ENCODE results near the gene FKBP1A.
A peak's percentile ranks its signal among the peaks of the same experiment; 100 is the strongest.
"Not testable (repeated sequence)": the region's sequence is repeated elsewhere in the genome, so short reads cannot be mapped to it uniquely, and the experiment has no call there.

The FKBP1A gene

DNA sequence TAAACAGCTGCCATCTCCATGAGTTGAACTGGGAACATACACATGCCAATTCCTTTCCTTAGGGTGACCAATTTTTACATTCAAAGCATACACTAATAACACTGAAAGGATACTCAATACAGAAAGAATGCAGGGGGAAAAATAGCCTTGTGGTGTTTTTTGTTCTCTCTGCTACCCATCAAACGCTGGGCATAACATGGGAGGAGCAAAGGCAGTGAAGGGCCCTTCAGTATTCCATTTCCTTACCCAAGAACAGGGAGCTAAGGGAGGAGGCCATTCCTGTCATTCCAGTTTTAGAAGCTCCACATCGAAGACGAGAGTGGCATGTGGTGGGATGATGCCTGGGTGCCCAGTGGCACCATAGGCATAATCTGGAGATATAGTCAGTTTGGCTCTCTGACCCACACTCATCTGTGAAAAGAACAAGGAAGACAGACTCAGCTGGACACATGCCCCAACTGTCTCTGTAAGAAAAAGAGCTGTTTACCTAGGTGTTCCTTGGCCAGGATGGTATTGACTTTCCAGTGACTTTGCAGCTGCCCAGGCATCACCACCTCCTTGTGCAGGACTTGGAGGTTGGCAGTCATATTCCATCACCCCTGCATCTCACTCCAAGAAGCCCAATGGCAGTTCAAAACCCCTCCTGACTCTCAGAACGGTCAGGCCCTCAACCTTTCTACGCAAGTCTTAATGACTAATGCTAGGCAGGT is 20.9 kb downstream of the FKBP1A start:
- Histone ChIP-seq H3K27ac (peak overlapping the region in 5 of 21 experiments; percentile 13 to 40 (median 27)), H3K4me3 (no peak overlapping the region)

DNA sequence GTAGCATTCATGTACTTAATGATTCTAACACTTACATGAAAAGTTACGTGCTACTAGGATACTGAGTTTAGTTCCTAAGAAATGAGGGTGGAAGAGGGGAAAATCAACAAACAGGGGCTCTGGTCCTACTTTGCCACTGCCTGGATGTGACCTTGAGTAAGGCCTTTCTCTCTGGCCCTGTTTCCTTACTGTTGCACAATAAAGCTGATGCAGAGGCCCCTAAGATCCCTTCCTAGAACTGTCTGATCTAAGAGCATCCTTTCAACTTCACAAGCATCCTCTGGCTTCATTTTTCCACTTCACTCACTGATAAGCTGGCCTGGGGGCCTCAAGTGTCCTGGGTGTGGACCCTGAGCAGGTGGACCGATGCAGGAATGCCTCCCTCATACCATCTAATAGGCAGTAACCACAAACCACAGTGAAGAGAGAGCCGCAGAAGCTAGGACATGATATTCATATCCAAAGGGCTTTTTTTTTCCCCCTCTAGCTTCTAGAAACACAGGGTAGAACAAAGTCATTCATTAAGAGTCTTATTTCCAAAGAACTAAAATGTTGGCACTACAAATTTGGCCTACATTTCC is 21.6 kb downstream of the FKBP1A start:
- no peak overlapping the region for H3K4me3 ChIP-seq
- H3K27ac ChIP-seq: peak overlapping the region in 9 of 21 experiments; percentile 0 to 73 (median 37)

DNA sequence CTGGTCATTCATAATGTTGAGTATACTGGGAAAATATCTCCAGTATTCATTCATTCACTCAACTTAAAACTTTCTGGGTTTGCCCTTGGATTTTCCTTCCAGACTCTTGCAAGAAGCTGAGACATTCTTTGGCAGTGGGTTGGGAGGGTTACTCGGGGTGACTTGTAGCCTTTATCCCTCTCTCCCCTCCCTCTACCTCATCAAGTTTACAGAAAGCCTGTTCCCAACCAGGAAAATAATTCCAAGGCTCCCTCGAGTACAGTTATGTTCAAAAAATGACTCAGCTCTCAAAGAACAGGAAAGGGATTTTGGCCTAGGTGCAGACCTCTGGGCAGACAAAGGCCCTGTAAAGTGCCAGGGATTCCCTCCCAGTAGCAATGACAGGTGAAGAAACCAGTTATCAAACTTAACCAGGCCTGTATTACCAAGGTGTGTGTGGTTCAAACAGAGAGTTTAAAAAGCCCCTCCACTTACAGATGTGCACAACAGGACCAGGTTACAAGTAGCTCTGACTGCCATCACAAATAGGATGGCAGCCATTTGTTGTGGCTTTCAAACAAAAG is 22.2 kb downstream of the FKBP1A start:
- Histone ChIP-seq H3K27ac (peak overlapping the region in 10 of 21 experiments; percentile 0 to 73 (median 36)), H3K4me3 (no peak overlapping the region)

DNA sequence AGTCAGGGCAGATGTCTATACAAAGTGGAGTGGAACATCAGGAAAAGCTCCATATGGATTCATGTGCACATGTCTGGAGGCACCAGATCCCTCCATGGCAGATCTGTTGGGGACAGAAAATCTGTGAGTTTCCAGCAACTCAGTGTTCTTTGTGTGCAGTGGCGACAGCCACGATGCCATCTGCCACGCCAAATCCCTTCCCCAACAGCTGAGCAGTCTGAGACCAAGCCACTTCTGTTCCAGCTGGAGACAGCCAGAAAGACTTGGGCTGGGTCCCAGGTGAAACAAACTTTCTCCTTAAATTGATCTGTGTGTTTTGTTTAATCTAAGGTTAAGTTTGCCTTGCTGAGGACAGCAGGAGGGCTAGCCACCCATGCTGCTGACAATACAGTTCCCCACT is 22.9 kb downstream of the FKBP1A start:
- Histone ChIP-seq H3K4me3 (no peak overlapping the region), H3K27ac (peak overlapping the region in 7 of 21 experiments; percentile 20 to 73 (median 32))

DNA sequence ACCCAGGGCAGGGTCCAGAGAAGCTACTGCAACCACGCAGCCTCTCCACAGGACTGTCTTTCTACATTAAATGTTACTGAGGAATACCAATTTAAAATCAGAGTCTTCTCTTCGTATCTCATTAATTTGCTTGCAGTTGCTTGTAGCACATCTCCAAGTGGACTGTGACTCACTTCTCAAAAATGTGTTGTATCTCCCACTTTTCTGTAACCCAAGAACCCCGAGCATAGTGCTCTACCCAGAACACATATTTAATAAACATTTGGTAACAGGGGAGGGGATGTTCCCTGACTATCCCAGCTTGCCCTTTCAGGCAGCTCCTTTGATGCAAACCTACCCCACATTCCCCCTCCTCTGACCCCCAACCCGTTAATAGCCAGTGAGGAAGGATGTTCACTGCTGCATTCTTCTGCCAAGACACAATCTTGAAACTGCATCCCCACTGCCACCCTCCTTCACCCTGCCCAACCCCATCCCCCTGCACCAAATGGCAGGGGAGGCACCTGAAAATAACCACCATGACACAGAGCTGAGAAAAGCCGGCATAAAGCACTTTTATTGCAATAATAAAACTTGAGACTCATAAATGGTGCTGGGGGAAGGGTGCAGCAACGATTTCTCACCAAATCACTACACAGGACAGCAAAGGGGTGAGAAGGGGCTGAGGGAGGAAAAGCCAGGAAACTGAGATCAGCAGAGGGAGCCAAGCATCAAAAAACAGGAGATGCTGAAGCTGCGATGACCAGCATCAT is 24.2 kb downstream of the FKBP1A start:
- Histone ChIP-seq H3K27ac (no peak overlapping the region), H3K4me3 (no peak overlapping the region)

DNA sequence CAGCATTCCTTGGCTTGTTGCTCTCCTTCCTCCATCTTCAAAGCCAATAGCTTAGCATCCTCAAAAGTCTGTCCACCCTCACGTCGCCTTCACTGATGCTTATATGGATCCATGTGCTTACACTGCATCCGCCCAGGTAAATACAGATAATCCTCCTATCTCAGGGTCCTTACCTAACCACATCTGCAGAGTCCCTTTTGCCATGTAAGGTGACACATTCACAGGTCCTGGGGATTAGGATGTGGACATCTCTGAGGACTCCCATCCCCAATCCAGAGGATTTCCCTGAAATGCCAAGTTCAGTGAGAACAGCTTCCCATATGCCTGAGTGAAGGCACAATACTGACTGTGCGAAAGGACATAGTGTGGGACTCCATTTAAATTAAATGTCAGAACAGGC is 25.4 kb downstream of the FKBP1A start:
- no peak overlapping the region for H3K4me3 ChIP-seq
- no peak overlapping the region for H3K27ac ChIP-seq

DNA sequence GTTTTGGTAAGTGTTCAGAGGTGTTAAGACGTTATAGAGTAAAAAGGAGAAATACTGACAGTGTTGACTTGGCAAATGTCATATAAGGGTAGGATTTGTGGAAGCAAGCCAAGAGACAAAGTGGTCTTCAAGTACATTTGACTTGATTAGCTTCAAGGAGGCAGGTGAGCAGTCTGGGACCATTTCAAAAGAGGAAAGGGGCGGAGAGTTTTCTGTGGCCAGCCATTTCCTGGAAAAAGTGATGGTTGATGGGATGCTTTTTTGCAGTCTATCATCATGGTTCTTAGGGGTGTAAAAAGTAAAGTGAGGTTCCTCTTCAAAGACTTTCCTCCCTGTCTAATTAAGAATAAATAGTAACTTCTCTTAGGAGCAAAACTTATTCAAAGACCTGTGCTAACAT is 28.7 kb downstream of the FKBP1A start:
- Histone ChIP-seq H3K4me3 (no peak overlapping the region), H3K27ac (peak overlapping the region in 1 of 21 experiments; percentile 1)

DNA sequence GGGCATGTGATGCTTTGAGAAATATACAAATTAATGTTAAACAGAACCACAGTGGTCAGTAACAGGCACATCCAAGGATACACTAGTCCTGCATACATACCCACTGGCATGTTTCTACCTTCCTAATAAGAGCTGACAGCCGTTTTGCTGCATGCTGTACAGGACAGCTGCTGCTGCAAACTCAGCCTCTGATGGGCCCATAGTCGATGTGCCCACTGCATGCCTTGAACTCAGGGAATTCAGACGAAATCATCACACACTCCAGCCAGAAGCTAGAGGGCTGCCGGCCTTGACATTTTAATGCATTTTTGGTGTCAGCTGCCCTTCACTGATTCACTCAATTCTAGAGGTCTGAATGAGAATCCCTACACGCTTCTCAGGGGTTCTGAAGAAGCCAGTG is 29.3 kb downstream of the FKBP1A start:
- Histone ChIP-seq H3K27ac (peak overlapping the region in 1 of 21 experiments; percentile 1), H3K4me3 (no peak overlapping the region)

DNA sequence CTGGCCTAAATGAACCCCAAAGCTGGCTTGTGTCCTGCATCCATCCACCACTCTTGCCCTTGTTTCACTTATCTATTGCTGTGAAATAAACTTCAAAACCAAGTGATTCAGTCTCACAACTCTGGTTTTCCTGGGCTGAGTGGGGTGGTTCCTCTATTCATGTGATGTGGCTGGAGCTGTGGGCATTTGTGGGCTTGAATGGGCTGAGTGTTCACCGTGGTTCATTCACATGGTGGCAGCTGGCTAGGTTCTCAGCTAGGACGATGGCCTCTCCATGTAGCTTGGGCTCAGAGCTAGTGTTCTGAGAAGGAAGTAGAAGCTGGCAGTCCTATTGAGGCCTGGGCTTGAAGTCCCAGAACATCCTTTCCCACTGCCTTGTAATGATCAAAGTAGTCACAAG is 30.4 kb downstream of the FKBP1A start:
- Histone ChIP-seq H3K27ac (no peak overlapping the region), H3K4me3 (no peak overlapping the region)

DNA sequence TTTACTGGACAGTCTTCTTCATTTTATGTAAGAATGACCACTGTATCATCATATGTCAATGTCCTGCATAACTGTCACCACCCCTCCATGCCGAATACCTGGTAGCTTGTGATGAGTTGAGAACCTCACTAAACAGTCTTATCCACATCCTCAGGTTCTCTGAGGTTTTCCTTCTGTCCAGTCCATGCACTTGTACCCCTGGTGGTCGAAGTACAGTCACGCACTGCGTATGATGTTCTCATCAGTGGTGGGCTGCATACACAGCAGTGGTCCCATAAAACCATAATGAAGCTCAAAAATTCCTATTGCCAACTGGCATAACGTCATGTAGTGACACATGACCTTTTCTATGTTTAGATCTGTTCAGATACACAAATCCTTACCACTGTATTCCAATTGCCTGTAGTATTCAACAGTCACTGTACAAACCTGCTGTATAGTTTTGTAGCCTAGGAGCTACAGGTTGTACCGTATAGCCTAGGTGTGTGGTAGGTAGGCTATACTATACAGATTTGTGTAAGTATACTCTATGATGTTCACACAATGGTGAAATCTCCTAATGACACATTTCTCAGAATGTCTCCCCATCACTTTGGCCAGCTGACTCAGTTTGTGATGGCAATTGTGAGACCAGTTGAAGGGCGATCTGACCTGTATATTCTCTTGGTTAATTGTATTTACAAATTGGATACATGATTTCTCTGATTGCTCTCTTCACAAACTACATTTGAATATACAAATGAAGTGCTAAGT is 32.6 kb downstream of the FKBP1A start:
- Histone ChIP-seq H3K4me3 (no peak overlapping the region), H3K27ac (no peak overlapping the region)

DNA sequence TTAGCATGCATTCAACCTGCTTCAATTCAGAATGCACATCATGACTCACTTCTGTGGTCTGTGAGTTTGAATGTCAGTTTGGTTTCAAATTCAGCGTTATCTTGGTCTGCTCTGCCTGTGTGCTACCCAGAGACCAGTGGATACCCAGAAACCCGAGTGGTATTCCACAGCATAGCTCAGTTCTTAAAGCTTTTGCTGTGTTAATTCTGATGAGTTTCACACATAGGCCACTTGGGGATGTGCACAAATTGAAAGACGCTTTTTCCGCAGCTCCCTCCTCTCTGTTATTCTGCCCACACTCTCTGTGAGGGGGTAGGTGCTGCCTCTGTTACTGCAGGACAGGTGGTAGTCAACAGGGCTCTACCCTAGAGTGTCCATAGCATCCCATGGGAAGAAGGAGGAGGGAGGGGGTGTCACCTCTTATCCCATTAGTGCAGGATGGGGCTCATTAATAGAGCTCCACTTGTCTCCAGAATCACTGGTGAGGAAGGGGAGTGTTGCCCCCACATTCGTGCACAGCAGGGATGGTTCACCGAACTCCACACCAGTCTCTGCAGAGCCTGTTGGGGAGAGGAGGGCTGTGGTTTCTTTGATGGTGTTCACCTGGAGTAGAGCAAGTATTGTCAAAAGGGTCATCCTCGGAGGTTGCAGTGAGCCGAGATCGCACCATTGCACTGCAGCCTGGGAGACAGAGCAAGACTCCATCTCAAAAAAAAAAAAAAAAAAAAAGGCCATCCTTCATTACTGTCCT is 34.8 kb downstream of the FKBP1A start:
- Histone ChIP-seq H3K4me3 (no peak overlapping the region), H3K27ac (peak overlapping the region in 1 of 21 experiments; percentile 27)

DNA sequence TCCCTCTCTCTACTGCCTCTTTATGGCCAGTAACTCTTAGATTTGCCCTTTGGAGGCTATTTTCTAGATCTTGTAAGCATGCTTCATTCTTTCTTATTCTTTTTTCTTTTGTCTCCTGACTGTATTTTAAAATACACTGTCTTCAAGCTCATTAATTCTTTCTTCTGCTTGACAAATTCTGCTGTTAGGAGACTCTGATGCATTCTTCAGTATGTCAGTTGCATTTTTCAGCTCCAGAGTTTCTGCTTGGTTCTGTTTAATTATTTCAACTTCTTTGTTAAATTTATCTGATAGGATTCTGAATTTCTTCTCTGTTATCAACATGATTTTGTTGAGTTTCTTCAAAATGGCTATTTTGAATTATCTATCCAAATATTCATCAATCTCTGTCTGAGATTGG is 38.9 kb downstream of the FKBP1A start:
- H3K4me3 ChIP-seq: no peak overlapping the region
- no peak overlapping the region for H3K27ac ChIP-seq

DNA sequence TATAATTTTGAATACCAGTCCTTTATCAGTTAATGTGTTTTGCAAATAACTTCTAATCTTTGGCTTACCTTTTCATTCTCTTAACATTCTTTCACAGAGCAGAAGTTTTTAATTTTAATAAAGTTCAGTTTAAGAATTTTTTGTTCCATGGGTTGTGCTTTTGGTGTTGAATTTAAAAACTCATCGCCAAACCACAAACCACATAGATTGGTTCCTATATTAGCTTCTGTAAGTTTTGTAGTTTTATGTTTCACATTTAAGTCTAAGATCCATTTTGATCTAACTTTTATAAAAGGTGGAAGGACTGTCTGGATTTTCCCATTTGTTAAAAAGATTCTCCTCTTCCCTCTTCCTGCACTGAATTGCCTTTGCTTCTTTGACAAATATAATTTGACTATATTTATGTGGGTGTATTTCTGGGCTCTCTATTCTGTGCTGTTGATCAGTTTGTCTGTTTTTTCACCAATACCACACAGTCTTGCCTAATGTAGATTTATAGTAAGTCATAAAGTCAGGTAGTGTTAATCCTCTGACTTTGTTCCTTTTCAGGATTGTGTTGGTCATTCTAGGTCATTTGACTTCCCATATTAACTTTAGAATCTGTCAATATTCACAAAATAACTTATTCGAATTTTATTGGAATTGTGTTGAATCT is 46.4 kb downstream of the FKBP1A start:
- Histone ChIP-seq H3K4me3 (no peak overlapping the region), H3K27ac (no peak overlapping the region)

DNA sequence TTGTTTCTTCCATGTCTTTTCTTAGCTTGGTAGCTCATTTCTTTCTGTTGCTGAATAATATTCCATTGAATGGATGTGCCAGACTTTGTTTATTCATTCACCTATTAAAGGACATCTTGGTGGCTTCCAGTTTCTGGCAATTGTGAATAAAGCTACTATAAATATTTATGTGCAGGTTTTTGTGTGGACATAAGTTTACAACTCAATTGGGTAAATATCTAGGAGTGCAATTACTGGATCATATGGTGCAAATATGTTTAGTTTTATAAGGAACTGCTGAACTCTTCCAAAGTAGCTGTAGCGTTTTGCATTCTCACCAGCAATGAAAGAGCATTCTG is 47.1 kb downstream of the FKBP1A start:
- Histone ChIP-seq H3K4me3 (no peak overlapping the region), H3K27ac (no peak overlapping the region)

DNA sequence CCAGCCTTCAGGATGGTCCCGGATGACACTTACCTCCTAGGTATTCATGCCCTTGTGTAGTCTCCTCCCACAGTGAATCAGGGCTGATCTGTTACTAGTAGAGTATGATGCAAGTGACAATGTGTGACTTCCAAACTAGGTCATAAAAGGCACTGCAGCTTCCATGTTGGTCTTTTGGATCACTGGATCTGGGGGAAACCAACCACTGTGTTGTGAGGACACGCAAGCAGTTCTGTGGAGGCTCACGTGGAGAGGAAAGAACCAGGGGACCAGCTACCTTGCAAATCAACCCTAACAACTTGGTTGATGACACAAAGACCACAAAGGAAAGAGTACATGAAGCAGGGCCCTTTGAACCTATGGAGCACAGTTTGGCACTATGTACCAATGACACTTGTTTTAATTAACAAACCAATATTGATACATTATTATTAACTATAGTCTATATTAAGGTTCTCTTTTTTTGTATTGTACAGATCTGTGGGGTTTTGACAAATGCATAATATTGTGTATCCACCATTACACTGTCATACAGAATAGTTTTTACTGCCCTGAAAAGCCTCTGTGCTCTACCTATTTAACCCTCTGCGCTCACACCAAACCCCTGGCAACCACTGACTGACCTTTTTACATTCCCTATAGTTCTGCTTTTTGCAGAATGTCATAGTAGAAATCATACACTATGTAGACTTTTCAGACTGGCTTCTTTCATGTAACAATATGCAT is 47.7 kb downstream of the FKBP1A start:
- no peak overlapping the region for H3K27ac ChIP-seq
- H3K4me3 ChIP-seq: no peak overlapping the region

DNA sequence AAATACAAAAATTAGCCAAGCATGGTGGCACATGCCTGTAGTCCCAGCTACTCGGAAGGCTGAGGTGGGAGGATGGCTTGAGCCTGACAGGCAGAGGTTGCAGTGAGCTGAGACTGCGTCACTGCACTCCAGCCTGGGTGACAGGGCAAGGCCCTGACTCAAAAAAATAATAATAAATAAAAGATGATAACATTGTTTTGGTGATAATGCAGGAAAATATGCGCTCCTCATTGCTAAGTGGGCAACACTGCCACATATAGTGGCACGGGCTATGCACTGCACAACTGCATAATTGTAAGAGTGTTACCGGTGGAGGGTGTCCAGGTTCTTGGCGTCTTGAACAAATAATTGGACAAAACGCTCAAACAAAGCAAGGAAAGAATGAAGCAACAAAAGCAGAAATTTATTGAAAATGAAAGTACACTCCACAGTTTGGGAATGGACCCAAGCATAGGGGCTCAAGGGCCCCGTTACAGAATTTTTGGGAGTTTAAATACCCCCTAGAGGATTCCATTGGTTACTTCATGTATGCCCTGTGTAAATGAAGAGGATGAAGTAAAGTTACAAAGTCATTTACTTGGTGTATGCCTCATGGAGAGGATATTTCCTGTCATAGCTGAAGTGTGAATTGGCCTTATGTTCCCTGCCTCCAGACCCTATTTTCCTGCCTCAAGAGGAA is 49.3 kb downstream of the FKBP1A start:
- H3K4me3 ChIP-seq, H3K27ac ChIP-seq: not testable (repeated sequence)

DNA sequence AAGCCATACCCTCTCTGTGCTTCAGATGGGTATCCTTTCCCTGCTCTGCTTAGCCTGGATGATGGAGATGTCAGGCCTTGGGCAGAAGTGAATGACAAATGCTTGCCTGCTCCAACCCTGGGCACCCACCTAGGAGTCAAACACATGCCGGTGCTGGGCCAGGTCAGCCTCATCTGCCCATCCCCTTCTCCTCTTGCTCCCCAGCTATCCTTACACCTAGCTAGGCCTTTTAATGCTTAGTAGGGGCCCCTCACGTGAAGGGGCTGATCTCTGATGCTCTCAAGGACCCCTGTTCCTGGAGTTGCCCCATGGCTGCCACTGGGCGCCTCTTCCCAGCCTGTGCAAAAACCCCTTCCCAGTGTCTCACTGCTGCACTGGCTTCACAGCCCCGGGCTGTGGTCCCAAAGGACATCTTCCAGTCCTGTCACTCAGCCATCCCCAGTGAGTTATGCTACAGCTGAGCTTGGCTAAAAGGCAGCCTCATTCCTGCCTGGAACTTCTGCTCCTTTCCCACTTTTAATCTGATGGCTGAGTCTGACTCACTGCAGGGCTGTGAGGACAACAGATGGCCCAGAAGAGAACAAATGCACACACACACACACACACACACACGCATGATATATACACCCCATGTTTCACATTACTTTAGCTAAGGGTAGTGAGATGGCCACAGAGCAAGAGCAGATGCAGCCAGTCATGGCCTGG is 51.1 kb downstream of the FKBP1A start:
- Histone ChIP-seq H3K27ac (no peak overlapping the region), H3K4me3 (no peak overlapping the region)

Measured in skin epidermis (tissue), 12 donors.